ENCODE measurements around the gene ZBTB38.

- TF ChIP-seq EP300 (IDR thresholded peaks at IDR 0.05) (no peak), CTCF (IDR thresholded peaks at IDR 0.05) (no peak), POLR2A (IDR thresholded peaks at IDR 0.05) (no peak)
These were observed 29.7 kb downstream of the ZBTB38 start for GRCh38 chr3:141397996-141398395.

Measured in ovary (tissue), 3 donors.